ENCODE data around the gene SDHD.

The SDHD gene

GRCh38 chr11:112114460-112114859 is 27.8 kb downstream of the SDHD start:
- no peak for TF ChIP-seq CTCF (IDR thresholded peaks at IDR 0.05; ENCODE audit: unreplicated experiment in 3 of 3)
- Mint-ChIP-seq H3K27me3 (ENCODE audit: low read depth) (no peaks in the 10 kb centered on the region), H3K9me3 (no peaks in the 10 kb centered on the region), H3K4me1 (no peaks in the 10 kb centered on the region), H3K27ac (no peak overlapping the region), H3K36me3 (ENCODE audit: low read depth) (no peaks in the 10 kb centered on the region), H3K4me3 (no peak overlapping the region)

- H3K27ac Mint-ChIP-seq, result no peak overlapping the region
- no peak for TF ChIP-seq CTCF (IDR thresholded peaks at IDR 0.05; ENCODE audit: unreplicated experiment in 3 of 3)
- no peaks in the 10 kb centered on the region for H3K4me1 Mint-ChIP-seq
- no peaks in the 10 kb centered on the region for H3K36me3 Mint-ChIP-seq (ENCODE audit: low read depth)
- H3K27me3 Mint-ChIP-seq (ENCODE audit: low read depth), result no peaks in the 10 kb centered on the region
- H3K4me3 Mint-ChIP-seq, result no peak overlapping the region
- no peaks in the 10 kb centered on the region for H3K9me3 Mint-ChIP-seq
Observed at GRCh38 chr11:112115386-112115785, 28.7 kb downstream of the SDHD start.

- no peak overlapping the region for H3K27ac Mint-ChIP-seq
- no peaks in the 10 kb centered on the region for H3K27me3 Mint-ChIP-seq (ENCODE audit: low read depth)
- no peaks in the 10 kb centered on the region for H3K36me3 Mint-ChIP-seq (ENCODE audit: low read depth)
- H3K9me3 Mint-ChIP-seq, result no peaks in the 10 kb centered on the region
- no peak overlapping the region for H3K4me3 Mint-ChIP-seq
- no peak for TF ChIP-seq CTCF (IDR thresholded peaks at IDR 0.05; ENCODE audit: unreplicated experiment in 3 of 3)
- no peaks in the 10 kb centered on the region for H3K4me1 Mint-ChIP-seq
Observed at GRCh38 chr11:112118176-112118575, 31.5 kb downstream of the SDHD start.

GRCh38 chr11:112121981-112122615 is 35.4 kb downstream of the SDHD start:
- Mint-ChIP-seq H3K9me3 (no peaks in the 10 kb centered on the region), H3K27ac (no peak overlapping the region), H3K4me3 (no peak overlapping the region), H3K27me3 (ENCODE audit: low read depth) (peaks cover 1% of the 10 kb centered on the region), H3K36me3 (ENCODE audit: low read depth) (no peaks in the 10 kb centered on the region), H3K4me1 (no peaks in the 10 kb centered on the region)
- TF ChIP-seq CTCF (IDR thresholded peaks at IDR 0.05; ENCODE audit: unreplicated experiment in 3 of 3), result no peak

- Mint-ChIP-seq H3K4me1 (peaks cover 1% of the 10 kb centered on the region), H3K9me3 (no peaks in the 10 kb centered on the region), H3K27ac (no peak overlapping the region), H3K4me3 (no peak overlapping the region), H3K36me3 (ENCODE audit: low read depth) (no peaks in the 10 kb centered on the region), H3K27me3 (ENCODE audit: low read depth) (peaks cover 3% of the 10 kb centered on the region)
- TF ChIP-seq CTCF (IDR thresholded peaks at IDR 0.05; ENCODE audit: unreplicated experiment in 3 of 3), result no peak
Observed at GRCh38 chr11:112123129-112123528, 36.5 kb downstream of the SDHD start.

- Mint-ChIP-seq H3K4me3 (no peak overlapping the region), H3K27me3 (ENCODE audit: low read depth) (peaks cover 3% of the 10 kb centered on the region), H3K4me1 (peaks cover 8% of the 10 kb centered on the region), H3K27ac (no peak overlapping the region), H3K36me3 (ENCODE audit: low read depth) (no peaks in the 10 kb centered on the region), H3K9me3 (no peaks in the 10 kb centered on the region)
- TF ChIP-seq CTCF (IDR thresholded peaks at IDR 0.05; ENCODE audit: unreplicated experiment in 3 of 3), result no peak
Observed at GRCh38 chr11:112127056-112127455, 40.4 kb downstream of the SDHD start.

All from nephron (organoid).